Retinal pigment epithelial cell (primary cell): ENCODE data around the gene FREM2.

Experiments
- DNase-seq: peaks from one replicate; pipeline ENCODE4 v3.0.0-alpha.2; 2010; ENCODE audit warnings: low read depth
- H3K4me3 ChIP-seq: 2 replicates; pipeline ENCODE4 v1.5.1; 2011; ENCODE audit warnings: mild to moderate bottlenecking, low read length, control low read depth, moderate library complexity
- CTCF ChIP-seq: conservative IDR thresholded peaks from 2 replicates; pipeline ENCODE4 v1.5.1; 2011; ENCODE audit warnings: low read depth, low read length, control low read depth, inconsistent platforms

The FREM2 gene

GRCh38 chr13:38669234-38669964 is 17.5 kb upstream of the FREM2 start:
- no peak for DNase-seq
- no peak overlapping the region for H3K4me3 ChIP-seq
- TF ChIP-seq CTCF = no peak

GRCh38 chr13:38670627-38671026 is 16.2 kb upstream of the FREM2 start:
- H3K4me3 ChIP-seq = no peak overlapping the region
- no peak for DNase-seq

GRCh38 chr13:38671980-38672379 is 14.9 kb upstream of the FREM2 start:
- DNase-seq = no peak
- H3K4me3 ChIP-seq = no peak overlapping the region
- no peak for TF ChIP-seq CTCF

More at GRCh38 chr13:38670627-38671026, 16.2 kb upstream of the FREM2 start:
- peak; percentile 7 for TF ChIP-seq CTCF

- no peak overlapping the region for H3K4me3 ChIP-seq
- no peak for DNase-seq
- no peak for TF ChIP-seq CTCF
Measured at GRCh38 chr13:38674208-38674607, 12.7 kb upstream of the FREM2 start.

GRCh38 chr13:38680912-38681311 is 6.0 kb upstream of the FREM2 start:
- H3K4me3 ChIP-seq = no peak overlapping the region
- DNase-seq = no peak
- no peak for TF ChIP-seq CTCF

- TF ChIP-seq CTCF = no peak
- DNase-seq = no peak
- H3K4me3 ChIP-seq = no peak overlapping the region
Measured at GRCh38 chr13:38684714-38685113, 2.2 kb upstream of the FREM2 start.

- DNase-seq = no peak
- TF ChIP-seq CTCF = no peak
- no peak overlapping the region for H3K4me3 ChIP-seq
Measured at GRCh38 chr13:38685431-38685830, 1.4 kb upstream of the FREM2 start.
